NB4 (cell line): ENCODE data around the gene FBLN7.

ENCODE experiments used
- DNase-seq: peaks from one replicate; pipeline ENCODE4 v3.0.0; 2010; ENCODE audit warnings: low read depth
- H3K4me3 ChIP-seq: one replicate; pipeline ENCODE4 v1.5.1; 2011; ENCODE audit warnings: mild to moderate bottlenecking, low read depth, low read length, moderate library complexity
- MYC ChIP-seq: IDR thresholded peaks from 2 replicates; pipeline ENCODE4 v1.6.1; 2011; ENCODE audit warnings: low read depth, low read length
- POLR2A ChIP-seq: IDR thresholded peaks from 2 replicates; pipeline ENCODE4 v1.6.1; 2011; ENCODE audit warnings: mild to moderate bottlenecking; ENCODE audit not compliant: insufficient read length; ENCODE audit errors: extremely low read depth
- TF ChIP-seq, protein P1 (sequence below): IDR thresholded peaks from one replicate; pipeline ENCODE4 v1.5.1; 2012; ENCODE audit warnings: low read depth, low read length
- TF ChIP-seq, protein P2 (sequence below): IDR thresholded peaks from 2 replicates; pipeline ENCODE4 v1.6.1; 2011; ENCODE audit warnings: low read depth, low read length

FBLN7 gene

GRCh38 chr2:112187805-112188596 is 49.8 kb downstream of the FBLN7 start:
- H3K4me3 ChIP-seq, result no peak overlapping the region
- DNase-seq, result peak; percentile 13
- no peak for TF ChIP-seq POLR2A
- TF ChIP-seq, protein P1, sequence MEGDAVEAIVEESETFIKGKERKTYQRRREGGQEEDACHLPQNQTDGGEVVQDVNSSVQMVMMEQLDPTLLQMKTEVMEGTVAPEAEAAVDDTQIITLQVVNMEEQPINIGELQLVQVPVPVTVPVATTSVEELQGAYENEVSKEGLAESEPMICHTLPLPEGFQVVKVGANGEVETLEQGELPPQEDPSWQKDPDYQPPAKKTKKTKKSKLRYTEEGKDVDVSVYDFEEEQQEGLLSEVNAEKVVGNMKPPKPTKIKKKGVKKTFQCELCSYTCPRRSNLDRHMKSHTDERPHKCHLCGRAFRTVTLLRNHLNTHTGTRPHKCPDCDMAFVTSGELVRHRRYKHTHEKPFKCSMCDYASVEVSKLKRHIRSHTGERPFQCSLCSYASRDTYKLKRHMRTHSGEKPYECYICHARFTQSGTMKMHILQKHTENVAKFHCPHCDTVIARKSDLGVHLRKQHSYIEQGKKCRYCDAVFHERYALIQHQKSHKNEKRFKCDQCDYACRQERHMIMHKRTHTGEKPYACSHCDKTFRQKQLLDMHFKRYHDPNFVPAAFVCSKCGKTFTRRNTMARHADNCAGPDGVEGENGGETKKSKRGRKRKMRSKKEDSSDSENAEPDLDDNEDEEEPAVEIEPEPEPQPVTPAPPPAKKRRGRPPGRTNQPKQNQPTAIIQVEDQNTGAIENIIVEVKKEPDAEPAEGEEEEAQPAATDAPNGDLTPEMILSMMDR, result no peak
- TF ChIP-seq MYC, result no peak
- TF ChIP-seq, protein P2, sequence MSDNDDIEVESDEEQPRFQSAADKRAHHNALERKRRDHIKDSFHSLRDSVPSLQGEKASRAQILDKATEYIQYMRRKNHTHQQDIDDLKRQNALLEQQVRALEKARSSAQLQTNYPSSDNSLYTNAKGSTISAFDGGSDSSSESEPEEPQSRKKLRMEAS, result no peak

- H3K4me3 ChIP-seq, result no peak overlapping the region
- DNase-seq, result no peak
- no peak for TF ChIP-seq MYC
- TF ChIP-seq, protein P1, result no peak
- TF ChIP-seq POLR2A, result no peak
- TF ChIP-seq, protein P2, result no peak
Observed at GRCh38 chr2:112189001-112189556, 50.9 kb downstream of the FBLN7 start.

DNA sequence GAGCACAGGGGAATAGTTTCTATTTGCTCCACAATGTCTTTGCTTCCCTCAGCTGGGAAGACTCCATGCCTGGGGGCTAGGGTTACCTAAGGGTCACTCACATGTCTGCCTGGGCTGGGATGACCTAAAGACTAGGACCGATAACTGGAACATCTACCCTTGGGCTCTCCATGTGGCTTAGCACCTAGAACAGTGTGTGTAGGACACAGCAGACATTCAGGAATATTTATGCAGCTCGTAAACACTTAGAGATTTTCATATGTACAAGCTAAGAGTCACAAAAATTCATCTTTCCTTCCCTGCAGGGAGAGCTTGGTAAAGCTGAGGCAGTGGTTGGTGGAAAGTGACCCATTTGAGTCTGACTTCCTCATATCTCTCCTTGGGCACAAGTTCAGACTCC is 55.8 kb downstream of the FBLN7 start:
- no peak overlapping the region for H3K4me3 ChIP-seq
- no peak for TF ChIP-seq MYC
- TF ChIP-seq, protein P2, result no peak
- TF ChIP-seq, protein P1, result no peak
- DNase-seq, result no peak

DNA sequence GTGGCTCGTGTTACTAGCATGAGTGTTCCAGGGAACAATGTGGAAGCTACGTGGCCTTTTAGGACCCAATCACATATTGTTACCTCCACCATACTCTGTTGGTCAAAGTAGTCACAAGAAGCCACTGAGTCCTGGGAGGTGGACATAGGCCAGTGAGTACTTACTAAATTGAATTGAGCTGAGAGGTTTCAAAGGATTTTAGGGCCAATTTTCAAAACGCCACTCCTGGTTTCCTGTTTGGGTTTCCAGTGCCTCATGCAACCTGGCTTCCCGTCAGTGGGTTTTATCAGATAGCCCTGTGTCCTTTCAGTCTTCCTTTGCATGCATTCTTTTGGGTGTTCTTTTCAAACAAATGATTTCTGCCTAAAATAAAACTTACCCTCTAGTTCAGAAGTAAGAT is 56.3 kb downstream of the FBLN7 start:
- no peak overlapping the region for H3K4me3 ChIP-seq
- no peak for DNase-seq
- TF ChIP-seq, protein P2, result no peak
- TF ChIP-seq POLR2A (no peak), MYC (no peak)
- TF ChIP-seq, protein P1, result no peak

DNA sequence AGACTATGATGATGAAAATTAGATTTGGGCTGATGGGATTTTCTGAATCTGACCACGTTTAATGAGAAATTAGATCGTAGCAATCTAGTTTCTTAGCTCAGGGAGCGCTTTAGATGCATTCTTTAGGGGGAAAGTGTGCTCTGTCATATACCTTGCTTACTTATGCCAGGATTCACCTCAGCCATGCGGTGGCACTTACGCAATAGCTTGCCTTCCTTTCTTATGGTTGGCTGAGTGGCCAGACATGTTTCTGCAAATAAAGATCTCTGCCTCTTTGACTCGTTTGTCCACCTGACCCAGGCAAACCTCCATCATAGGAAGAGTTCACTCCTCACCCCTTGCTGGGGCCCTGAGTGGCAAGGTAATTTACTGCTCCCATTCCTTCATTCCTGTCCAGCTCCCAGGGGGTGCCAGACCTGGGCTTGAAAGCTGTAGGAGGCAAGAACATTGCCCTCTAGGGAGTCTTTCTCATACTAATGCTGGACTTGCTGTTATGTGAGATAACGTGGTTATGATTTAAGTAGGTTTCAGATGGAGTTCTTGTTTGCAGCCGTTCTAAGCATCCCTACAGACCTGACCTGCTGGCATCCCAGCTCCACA is 57.1 kb downstream of the FBLN7 start:
- no peak overlapping the region for H3K4me3 ChIP-seq
- peak; percentile 19 for DNase-seq
- TF ChIP-seq MYC, result no peak
- TF ChIP-seq, protein P2, result no peak
- no peak for TF ChIP-seq POLR2A
- TF ChIP-seq, protein P1, result no peak
